ENCODE results near the gene DOCK2.

- TF ChIP-seq, protein P1, sequence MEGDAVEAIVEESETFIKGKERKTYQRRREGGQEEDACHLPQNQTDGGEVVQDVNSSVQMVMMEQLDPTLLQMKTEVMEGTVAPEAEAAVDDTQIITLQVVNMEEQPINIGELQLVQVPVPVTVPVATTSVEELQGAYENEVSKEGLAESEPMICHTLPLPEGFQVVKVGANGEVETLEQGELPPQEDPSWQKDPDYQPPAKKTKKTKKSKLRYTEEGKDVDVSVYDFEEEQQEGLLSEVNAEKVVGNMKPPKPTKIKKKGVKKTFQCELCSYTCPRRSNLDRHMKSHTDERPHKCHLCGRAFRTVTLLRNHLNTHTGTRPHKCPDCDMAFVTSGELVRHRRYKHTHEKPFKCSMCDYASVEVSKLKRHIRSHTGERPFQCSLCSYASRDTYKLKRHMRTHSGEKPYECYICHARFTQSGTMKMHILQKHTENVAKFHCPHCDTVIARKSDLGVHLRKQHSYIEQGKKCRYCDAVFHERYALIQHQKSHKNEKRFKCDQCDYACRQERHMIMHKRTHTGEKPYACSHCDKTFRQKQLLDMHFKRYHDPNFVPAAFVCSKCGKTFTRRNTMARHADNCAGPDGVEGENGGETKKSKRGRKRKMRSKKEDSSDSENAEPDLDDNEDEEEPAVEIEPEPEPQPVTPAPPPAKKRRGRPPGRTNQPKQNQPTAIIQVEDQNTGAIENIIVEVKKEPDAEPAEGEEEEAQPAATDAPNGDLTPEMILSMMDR (conservative IDR thresholded peaks at IDR 0.05; ENCODE audit: low read length): no peak
- no peak for TF ChIP-seq EZH2phosphoT487 (IDR thresholded peaks at IDR 0.05; ENCODE audit: borderline replicate concordance)
Measured at GRCh38 chr5:169711551-169712225, 74.6 kb downstream of the DOCK2 start.

All from Loucy (cell line).